ENCODE data around the gene CEMIP. TPM values are rescaled to one million over a fixed set of nuclear protein-coding genes. Genes with fewer than 3 reads are reported as not detected.
A peak's percentile ranks its signal among the peaks of the same experiment; 100 is the strongest.

Gene CEMIP
- total and polyA plus RNA-seq, 2 of the 13 experiments (the other 11 are each of a cell fraction or from before 2014, with no cell fraction given) = 4.3 to 28.5 TPM

DNA sequence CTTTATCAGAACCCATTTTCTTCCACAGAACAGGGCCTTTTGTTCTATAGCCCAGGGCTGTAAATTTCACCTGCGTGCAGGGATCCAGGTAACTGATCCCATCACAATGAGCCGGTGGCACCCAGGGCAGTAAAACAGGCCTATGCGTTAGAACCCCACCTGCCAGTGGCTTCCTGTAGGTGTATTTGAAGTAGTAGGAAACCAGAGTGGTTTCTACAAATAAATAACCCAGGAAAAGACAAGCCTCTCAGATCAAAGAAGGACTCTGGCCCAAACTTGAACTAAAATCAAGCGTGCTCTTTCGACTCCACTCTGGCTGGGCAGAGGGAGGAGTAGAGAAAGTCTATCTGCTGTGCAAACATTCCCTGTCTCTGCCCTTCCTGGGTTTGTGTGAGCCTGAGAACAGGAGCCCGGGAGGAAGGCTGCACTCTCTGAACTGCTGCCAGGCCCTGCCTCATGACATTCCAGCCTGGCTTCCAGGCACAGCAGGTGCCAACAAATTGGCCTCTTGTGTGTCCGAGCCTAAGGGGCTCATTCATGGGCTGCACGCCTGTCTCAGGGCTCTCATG lies 77.7 kb downstream of the CEMIP start (continued):
- TF ChIP-seq, protein P1, sequence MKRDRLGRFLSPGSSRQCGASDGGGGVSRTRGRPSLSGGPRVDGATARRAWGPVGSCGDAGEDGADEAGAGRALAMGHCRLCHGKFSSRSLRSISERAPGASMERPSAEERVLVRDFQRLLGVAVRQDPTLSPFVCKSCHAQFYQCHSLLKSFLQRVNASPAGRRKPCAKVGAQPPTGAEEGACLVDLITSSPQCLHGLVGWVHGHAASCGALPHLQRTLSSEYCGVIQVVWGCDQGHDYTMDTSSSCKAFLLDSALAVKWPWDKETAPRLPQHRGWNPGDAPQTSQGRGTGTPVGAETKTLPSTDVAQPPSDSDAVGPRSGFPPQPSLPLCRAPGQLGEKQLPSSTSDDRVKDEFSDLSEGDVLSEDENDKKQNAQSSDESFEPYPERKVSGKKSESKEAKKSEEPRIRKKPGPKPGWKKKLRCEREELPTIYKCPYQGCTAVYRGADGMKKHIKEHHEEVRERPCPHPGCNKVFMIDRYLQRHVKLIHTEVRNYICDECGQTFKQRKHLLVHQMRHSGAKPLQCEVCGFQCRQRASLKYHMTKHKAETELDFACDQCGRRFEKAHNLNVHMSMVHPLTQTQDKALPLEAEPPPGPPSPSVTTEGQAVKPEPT (CRISPR knock-in tag; IDR thresholded peaks at IDR 0.05; ENCODE audit: low read depth) = peak; percentile 24; the same call in 1 of the 2 replicates
- TF ChIP-seq TARDBP (CRISPR knock-in tag; IDR thresholded peaks at IDR 0.05) (peak; percentile 80), RELA (CRISPR knock-in tag; IDR thresholded peaks at IDR 0.05) (no peak), ZFP36L1 (CRISPR knock-in tag; IDR thresholded peaks at IDR 0.05) (no peak), ZSCAN12 (CRISPR knock-in tag; IDR thresholded peaks at IDR 0.05) (peak; percentile 51; the same call in 1 of the 2 replicates), SP4 (CRISPR knock-in tag; IDR thresholded peaks at IDR 0.05) (no peak), MXD4 (CRISPR knock-in tag; IDR thresholded peaks at IDR 0.05) (0 out of 2 replicates have a peak, but pooled peaks have one; percentile 53), ZNF891 (CRISPR knock-in tag; IDR thresholded peaks at IDR 0.05) (no peak), ZNF737 (CRISPR knock-in tag; IDR thresholded peaks at IDR 0.05; ENCODE audit: borderline replicate concordance) (no peak), FOXC1 (CRISPR knock-in tag; IDR thresholded peaks at IDR 0.05; ENCODE audit: borderline replicate concordance) (no peak; the same call in 1 of the 2 replicates), MEIS2 (CRISPR knock-in tag; IDR thresholded peaks at IDR 0.05) (peak; percentile 23; the same call in 1 of the 2 replicates), RARG (CRISPR knock-in tag; IDR thresholded peaks at IDR 0.05; ENCODE audit: low read depth) (no peak), ELF4 (CRISPR knock-in tag; IDR thresholded peaks at IDR 0.05; ENCODE audit: borderline replicate concordance) (no peak), ZSCAN21 (CRISPR knock-in tag; IDR thresholded peaks at IDR 0.05; ENCODE audit: borderline replicate concordance) (no peak), ZNF232 (CRISPR knock-in tag; IDR thresholded peaks at IDR 0.05; ENCODE audit: borderline replicate concordance) (peak; percentile 15; the same call in 1 of the 2 replicates), ZNF446 (CRISPR knock-in tag; IDR thresholded peaks at IDR 0.05) (no peak), KDM3A (CRISPR knock-in tag; IDR thresholded peaks at IDR 0.05; ENCODE audit: low read depth) (0 out of 2 replicates have a peak, but pooled peaks have one; percentile 34), RCOR2 (CRISPR knock-in tag; IDR thresholded peaks at IDR 0.05) (peak; percentile 65), ZNF430 (CRISPR knock-in tag; IDR thresholded peaks at IDR 0.05) (no peak), ZNF543 (CRISPR knock-in tag; IDR thresholded peaks at IDR 0.05) (peak; percentile 61; the same call in 1 of the 2 replicates)
- TF ChIP-seq, protein P2, sequence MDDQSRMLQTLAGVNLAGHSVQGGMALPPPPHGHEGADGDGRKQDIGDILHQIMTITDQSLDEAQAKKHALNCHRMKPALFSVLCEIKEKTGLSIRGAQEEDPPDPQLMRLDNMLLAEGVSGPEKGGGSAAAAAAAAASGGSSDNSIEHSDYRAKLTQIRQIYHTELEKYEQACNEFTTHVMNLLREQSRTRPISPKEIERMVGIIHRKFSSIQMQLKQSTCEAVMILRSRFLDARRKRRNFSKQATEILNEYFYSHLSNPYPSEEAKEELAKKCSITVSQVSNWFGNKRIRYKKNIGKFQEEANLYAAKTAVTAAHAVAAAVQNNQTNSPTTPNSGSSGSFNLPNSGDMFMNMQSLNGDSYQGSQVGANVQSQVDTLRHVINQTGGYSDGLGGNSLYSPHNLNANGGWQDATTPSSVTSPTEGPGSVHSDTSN (CRISPR knock-in tag; IDR thresholded peaks at IDR 0.05; ENCODE audit: borderline replicate concordance) = no peak
- TF ChIP-seq, protein P3, sequence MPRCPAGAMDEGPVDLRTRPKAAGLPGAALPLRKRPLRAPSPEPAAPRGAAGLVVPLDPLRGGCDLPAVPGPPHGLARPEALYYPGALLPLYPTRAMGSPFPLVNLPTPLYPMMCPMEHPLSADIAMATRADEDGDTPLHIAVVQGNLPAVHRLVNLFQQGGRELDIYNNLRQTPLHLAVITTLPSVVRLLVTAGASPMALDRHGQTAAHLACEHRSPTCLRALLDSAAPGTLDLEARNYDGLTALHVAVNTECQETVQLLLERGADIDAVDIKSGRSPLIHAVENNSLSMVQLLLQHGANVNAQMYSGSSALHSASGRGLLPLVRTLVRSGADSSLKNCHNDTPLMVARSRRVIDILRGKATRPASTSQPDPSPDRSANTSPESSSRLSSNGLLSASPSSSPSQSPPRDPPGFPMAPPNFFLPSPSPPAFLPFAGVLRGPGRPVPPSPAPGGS (CRISPR knock-in tag; IDR thresholded peaks at IDR 0.05) = no peak
- TF ChIP-seq, protein P4, sequence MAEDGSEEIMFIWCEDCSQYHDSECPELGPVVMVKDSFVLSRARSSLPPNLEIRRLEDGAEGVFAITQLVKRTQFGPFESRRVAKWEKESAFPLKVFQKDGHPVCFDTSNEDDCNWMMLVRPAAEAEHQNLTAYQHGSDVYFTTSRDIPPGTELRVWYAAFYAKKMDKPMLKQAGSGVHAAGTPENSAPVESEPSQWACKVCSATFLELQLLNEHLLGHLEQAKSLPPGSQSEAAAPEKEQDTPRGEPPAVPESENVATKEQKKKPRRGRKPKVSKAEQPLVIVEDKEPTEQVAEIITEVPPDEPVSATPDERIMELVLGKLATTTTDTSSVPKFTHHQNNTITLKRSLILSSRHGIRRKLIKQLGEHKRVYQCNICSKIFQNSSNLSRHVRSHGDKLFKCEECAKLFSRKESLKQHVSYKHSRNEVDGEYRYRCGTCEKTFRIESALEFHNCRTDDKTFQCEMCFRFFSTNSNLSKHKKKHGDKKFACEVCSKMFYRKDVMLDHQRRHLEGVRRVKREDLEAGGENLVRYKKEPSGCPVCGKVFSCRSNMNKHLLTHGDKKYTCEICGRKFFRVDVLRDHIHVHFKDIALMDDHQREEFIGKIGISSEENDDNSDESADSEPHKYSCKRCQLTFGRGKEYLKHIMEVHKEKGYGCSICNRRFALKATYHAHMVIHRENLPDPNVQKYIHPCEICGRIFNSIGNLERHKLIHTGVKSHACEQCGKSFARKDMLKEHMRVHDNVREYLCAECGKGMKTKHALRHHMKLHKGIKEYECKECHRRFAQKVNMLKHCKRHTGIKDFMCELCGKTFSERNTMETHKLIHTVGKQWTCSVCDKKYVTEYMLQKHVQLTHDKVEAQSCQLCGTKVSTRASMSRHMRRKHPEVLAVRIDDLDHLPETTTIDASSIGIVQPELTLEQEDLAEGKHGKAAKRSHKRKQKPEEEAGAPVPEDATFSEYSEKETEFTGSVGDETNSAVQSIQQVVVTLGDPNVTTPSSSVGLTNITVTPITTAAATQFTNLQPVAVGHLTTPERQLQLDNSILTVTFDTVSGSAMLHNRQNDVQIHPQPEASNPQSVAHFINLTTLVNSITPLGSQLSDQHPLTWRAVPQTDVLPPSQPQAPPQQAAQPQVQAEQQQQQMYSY (CRISPR knock-in tag; IDR thresholded peaks at IDR 0.05) = no peak
